ENCODE results near the gene ZNF30. TPM values are rescaled to one million over a fixed set of nuclear protein-coding genes. Genes with fewer than 3 reads are reported as not detected.

Gene ZNF30
- total and polyA plus RNA-seq, 2 of the 4 experiments (the other 2 are of a cell fraction), result 1.3 to 2.9 TPM

DNA sequence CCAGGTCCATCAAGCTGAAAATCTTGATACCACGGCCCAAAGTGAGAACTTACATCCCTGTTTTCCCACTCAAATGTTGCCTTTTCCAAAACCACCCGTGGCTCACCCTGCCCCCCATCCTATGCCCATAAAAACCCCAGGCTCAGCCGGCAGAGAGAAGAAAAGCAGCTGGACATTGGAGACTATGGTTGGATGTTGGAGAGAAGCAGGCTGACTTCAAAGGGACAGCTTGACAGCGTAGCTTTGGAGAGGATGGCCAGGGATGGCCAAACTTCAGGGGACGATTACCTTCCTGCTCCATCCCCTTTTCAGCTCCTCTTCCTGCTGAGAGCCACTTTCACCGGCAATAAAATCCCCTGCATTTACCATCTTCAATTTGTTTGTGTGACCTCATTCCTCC is 40.8 kb downstream of the ZNF30 start:
- no CpG with 5 or more reads among the region's 6 CpGs for WGBS, 2 experiments (ENCODE audit: extremely low coverage in 2 of 2, insufficient read length in 1 of 2)
- Histone ChIP-seq H2AFZ (replicated peaks; ENCODE audit: low read length, poor library complexity) (no peak overlapping the region), H3K4ac (ENCODE audit: low read depth, low read length) (no peak overlapping the region), H2BK15ac (ENCODE audit: low read depth, low read length) (no peak overlapping the region), H3K9me1 (ENCODE audit: insufficient read depth, low read length) (peaks cover 4% of the 10 kb centered on the region; the same call in 1 of the 2 replicates), H3K36me3 (ENCODE audit: control insufficient read depth, insufficient read depth, low read length) (no peaks in the 10 kb centered on the region), H3K23ac (ENCODE audit: low read depth, low read length) (no peak overlapping the region), H3K56ac (ENCODE audit: extremely low read depth, insufficient read depth, low read length) (no peak overlapping the region), H3K79me1 (ENCODE audit: low read depth in 1 of 2, low read length in 2 of 2) (peaks cover 9 to 12% of the 10 kb centered on the region in 2 experiments), H3K4me2 (ENCODE audit: low read depth, low read length) (no peak overlapping the region), H3K4me3 (ENCODE audit: insufficient read depth, low read depth, low read length) (no peak overlapping the region), H4K5ac (ENCODE audit: low read depth, low read length) (no peak overlapping the region), H2BK5ac (ENCODE audit: low read depth, low read length, poor library complexity, severe bottlenecking) (no peak overlapping the region), H2BK120ac (ENCODE audit: low read depth, low read length) (no peak overlapping the region), H3K9ac (ENCODE audit: low read depth, low read length) (no peak overlapping the region), H4K20me1 (ENCODE audit: insufficient read depth, low read length) (no peaks in the 10 kb centered on the region), H3K9me3 (ENCODE audit: control insufficient read depth, insufficient read depth, low read length) (peaks cover 10% of the 10 kb centered on the region), H3K14ac (replicated peaks; ENCODE audit: low read depth, low read length) (no peak overlapping the region), H4K8ac (ENCODE audit: low read depth in 2 of 2, low read length in 2 of 2) (no peak overlapping the region), H3K27me3 (ENCODE audit: control insufficient read depth, insufficient read depth, low read length) (peaks cover 8% of the 10 kb centered on the region), H4K91ac (ENCODE audit: insufficient read depth, low read depth, low read length) (no peak overlapping the region), H3K18ac (ENCODE audit: low read depth, low read length) (no peak overlapping the region), H2AK5ac (ENCODE audit: low read depth, low read length) (no peak overlapping the region), H2BK20ac (ENCODE audit: low read depth, low read length) (no peak overlapping the region), H2AK9ac (replicated peaks; ENCODE audit: low read depth, low read length, poor library complexity) (no peak overlapping the region), H3K4me1 (ENCODE audit: control insufficient read depth, insufficient read depth, low read length) (0 out of 2 replicates have a peak, but pooled peaks cover 2% of the 10 kb centered on the region), H3K27ac (ENCODE audit: insufficient read depth, low read length) (no peak overlapping the region)
- DNase-seq, result no peak
- CTCF ChIA-PET, result no interaction called here
- POLR2A ChIA-PET (ENCODE audit: unreplicated experiment), result no interaction called here
- intact Hi-C loops (cut with micrococcal nuclease) (no loop called here), dilution Hi-C loops (cut with HindIII; ENCODE audit: low sequenced_read_pairs, unreplicated experiment) (no loop called here), in situ Hi-C loops (cut with MboI; ENCODE audit: low sequenced_read_pairs) (no loop called here)
- TF ChIP-seq RCOR1 (IDR thresholded peaks at IDR 0.05; ENCODE audit: insufficient replicate concordance, low read length) (no peak), NFE2L2 (IDR thresholded peaks at IDR 0.05; ENCODE audit: low read depth, low read length) (no peak), MAZ (IDR thresholded peaks at IDR 0.05; ENCODE audit: borderline replicate concordance, low read depth, low read length) (no peak), CEBPB (IDR thresholded peaks at IDR 0.05; ENCODE audit: low read depth, low read length) (no peak), POLR2A (IDR thresholded peaks at IDR 0.05; ENCODE audit: low read depth, low read length) (no peak), SMC3 (IDR thresholded peaks at IDR 0.05; ENCODE audit: low read depth, low read length) (no peak), CTCF (conservative IDR thresholded peaks at IDR 0.05; ENCODE audit: low read depth, low read length) (no peak)
- no TSS peak for BruUV-seq (replicated peaks)
- ATAC-seq (ENCODE audit: low read depth), result no peak
